Bronchial epithelial cell (primary cell): ENCODE measurements around the gene ATCAY. TPM values are rescaled to one million over a fixed set of nuclear protein-coding genes. Genes with fewer than 3 reads are reported as not detected.
A peak's percentile ranks its signal among the peaks of the same experiment; 100 is the strongest.
"Not testable (repeated sequence)": the region's sequence is repeated elsewhere in the genome, so short reads cannot be mapped to it uniquely, and the experiment has no call there.

Experiments
- DNase-seq: peaks from one replicate; pipeline ENCODE4 v3.0.0-alpha.2; 2010; ENCODE audit warnings: low read depth
- FAIRE-seq: peaks from 2 replicates; lab custom pipeline; 2011; peaks lifted over from hg19 to GRCh38; lab: Jason Lieb, UNC
- H3K27me3 ChIP-seq: 2 replicates; pipeline ENCODE4 v1.5.1; 2011; ENCODE audit warnings: low read length; ENCODE audit not compliant: control insufficient read depth, insufficient read depth
- H3K36me3 ChIP-seq: 2 replicates; pipeline ENCODE4 v1.5.1; 2011; ENCODE audit warnings: low read length; ENCODE audit not compliant: control insufficient read depth, insufficient read depth
- H3K4me3 ChIP-seq: 2 replicates; pipeline ENCODE4 v1.5.1; 2011; ENCODE audit warnings: mild to moderate bottlenecking, low read depth, low read length, control low read depth
- CTCF ChIP-seq: IDR thresholded peaks from 2 replicates; pipeline ENCODE4 v1.5.1; 2011; ENCODE audit warnings: mild to moderate bottlenecking, moderate library complexity, low read length, control low read depth, inconsistent platforms; ENCODE audit not compliant: insufficient read depth, severe bottlenecking
- total RNA-seq: library from RNA; depleted of rRNA; stranded (reverse); fragments of >200 nt; gene quantifications from 2 replicates; pipeline ENCODE4 v1.2.1, GENCODE V29; 2014

ATCAY gene
- total RNA-seq, 1 donor from 2014 or later: not detected

GRCh38 chr19:3959766-3960131 is 79.3 kb downstream of the ATCAY start:
- DNase-seq (no peak), FAIRE-seq (no peak)
- Histone ChIP-seq H3K36me3 (peaks cover 41% of the 10 kb centered on the region), H3K27me3 (no peaks in the 10 kb centered on the region), H3K4me3 (no peak overlapping the region)
- TF ChIP-seq CTCF: no peak

- Histone ChIP-seq H3K36me3 (peaks cover 49% of the 10 kb centered on the region), H3K27me3 (no peaks in the 10 kb centered on the region), H3K4me3 (no peak overlapping the region)
- DNase-seq (no peak), FAIRE-seq (no peak)
- TF ChIP-seq CTCF: no peak
Measured at GRCh38 chr19:3961007-3961406, 80.5 kb downstream of the ATCAY start.

GRCh38 chr19:3963458-3964255 is 83.2 kb downstream of the ATCAY start:
- Histone ChIP-seq H3K27me3 (no peaks in the 10 kb centered on the region), H3K4me3 (no peak overlapping the region), H3K36me3 (peaks cover 59% of the 10 kb centered on the region)
- no peak for FAIRE-seq
- no peak for TF ChIP-seq CTCF
- no peak for DNase-seq

- DNase-seq (no peak), FAIRE-seq (no peak)
- no peaks in the 10 kb centered on the region for H3K27me3 ChIP-seq
- H3K4me3 ChIP-seq: no peak overlapping the region
- no peak for TF ChIP-seq CTCF
- peaks cover 55% of the 10 kb centered on the region for H3K36me3 ChIP-seq
Measured at GRCh38 chr19:3964256-3965194, 84.0 kb downstream of the ATCAY start.

- H3K27me3 ChIP-seq: no peaks in the 10 kb centered on the region
- FAIRE-seq (peak; percentile 13), DNase-seq (no peak)
- H3K36me3 ChIP-seq: peaks cover 42% of the 10 kb centered on the region
- H3K4me3 ChIP-seq: no peak overlapping the region
- TF ChIP-seq CTCF: no peak
Measured at GRCh38 chr19:3966051-3967017, 85.8 kb downstream of the ATCAY start.

GRCh38 chr19:3967983-3968382 is 87.5 kb downstream of the ATCAY start:
- H3K27me3 ChIP-seq, DNase-seq, H3K4me3 ChIP-seq, FAIRE-seq: not testable (repeated sequence)
- H3K36me3 ChIP-seq: peaks cover 39% of the 10 kb centered on the region
